ENCODE results near the gene FNDC1.

The FNDC1 gene

GRCh38 chr6:159156089-159156488 is 13.1 kb upstream of the FNDC1 start:
- H3K27ac ChIP-seq, result no peak overlapping the region
- TF ChIP-seq CTCF (IDR thresholded peaks at IDR 0.05), result no peak
- TF ChIP-seq ZFX (IDR thresholded peaks at IDR 0.05; ENCODE audit: borderline replicate concordance), result no peak

GRCh38 chr6:159157431-159157830 is 11.8 kb upstream of the FNDC1 start:
- TF ChIP-seq CTCF (IDR thresholded peaks at IDR 0.05), result no peak
- no peak for TF ChIP-seq ZFX (IDR thresholded peaks at IDR 0.05; ENCODE audit: borderline replicate concordance)

GRCh38 chr6:159161839-159162238 is 7.4 kb upstream of the FNDC1 start:
- TF ChIP-seq ZFX (IDR thresholded peaks at IDR 0.05; ENCODE audit: borderline replicate concordance) (no peak), CTCF (IDR thresholded peaks at IDR 0.05) (no peak)
- H3K27ac ChIP-seq, result no peak overlapping the region

More at GRCh38 chr6:159157431-159157830, 11.8 kb upstream of the FNDC1 start:
- H3K27ac ChIP-seq, result no peak overlapping the region

GRCh38 chr6:159163901-159164370 is 5.3 kb upstream of the FNDC1 start:
- H3K27ac ChIP-seq, result no peak overlapping the region

GRCh38 chr6:159168536-159169192 is 536 bp upstream of the FNDC1 start:
- TF ChIP-seq CTCF (IDR thresholded peaks at IDR 0.05) (no peak), ZFX (IDR thresholded peaks at IDR 0.05; ENCODE audit: borderline replicate concordance) (no peak)
- no peak overlapping the region for H3K27ac ChIP-seq

More at GRCh38 chr6:159163901-159164370, 5.3 kb upstream of the FNDC1 start:
- TF ChIP-seq CTCF (IDR thresholded peaks at IDR 0.05) (no peak), ZFX (IDR thresholded peaks at IDR 0.05; ENCODE audit: borderline replicate concordance) (no peak)

- H3K27ac ChIP-seq, result no peak overlapping the region
- TF ChIP-seq ZFX (IDR thresholded peaks at IDR 0.05; ENCODE audit: borderline replicate concordance) (no peak), CTCF (IDR thresholded peaks at IDR 0.05) (peak; percentile 21; the same call in 1 of the 2 replicates)
Measured at GRCh38 chr6:159169557-159170332, 545 bp downstream of the FNDC1 start.

- TF ChIP-seq ZFX (IDR thresholded peaks at IDR 0.05; ENCODE audit: borderline replicate concordance) (no peak), CTCF (IDR thresholded peaks at IDR 0.05) (no peak)
Measured at GRCh38 chr6:159170333-159170672, 1.1 kb downstream of the FNDC1 start.

More at GRCh38 chr6:159170333-159170672, 1.1 kb downstream of the FNDC1 start:
- no peak overlapping the region for H3K27ac ChIP-seq
